ENCODE measurements around the gene MAGEA6.

The MAGEA6 gene

DNA sequence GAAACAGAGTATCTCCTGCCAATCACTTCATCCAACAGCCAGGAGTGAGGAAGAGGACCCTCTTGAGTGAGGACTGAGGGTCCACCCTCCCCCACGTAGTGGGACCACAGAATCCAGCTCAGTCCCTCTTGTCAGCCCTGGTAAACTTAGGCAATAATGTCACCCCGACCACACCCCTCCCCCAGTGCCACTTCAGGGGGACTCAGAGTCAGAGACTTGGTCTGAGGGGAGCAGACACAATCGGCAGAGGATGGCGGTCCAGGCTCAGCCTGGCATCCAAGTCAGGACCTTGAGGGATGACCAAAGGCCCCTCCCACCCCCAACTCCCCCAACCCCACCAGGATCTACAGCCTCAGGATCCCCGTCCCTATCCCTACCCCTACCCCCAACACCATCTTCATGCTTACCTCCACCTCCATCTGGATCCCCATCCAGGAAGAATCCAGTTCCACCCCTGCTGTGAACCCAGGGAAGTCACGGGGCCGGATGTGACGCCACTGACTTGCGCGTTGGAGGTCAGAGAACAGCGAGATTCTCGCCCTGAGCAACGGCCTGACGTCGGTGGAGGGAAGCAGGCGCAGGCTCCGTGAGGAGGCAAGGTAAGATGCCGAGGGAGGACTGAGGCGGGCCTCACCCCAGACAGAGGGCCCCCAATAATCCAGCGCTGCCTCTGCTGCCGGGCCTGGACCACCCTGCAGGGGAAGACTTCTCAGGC is 36.1 kb downstream of the MAGEA6 start, which contains the start of the genes CSAG1 and MAGEA12:
Gene CSAG1 (minus strand): TSS at position 461 of the 715 bp plus-strand sequence. CDS start 1,261 bp downstream, outside the sequence.
Gene MAGEA12 (plus strand): TSS at position 497 of the 715 bp plus-strand sequence. CDS start 2,405 bp downstream, outside the sequence.
- DNase-seq = no peak

DNA sequence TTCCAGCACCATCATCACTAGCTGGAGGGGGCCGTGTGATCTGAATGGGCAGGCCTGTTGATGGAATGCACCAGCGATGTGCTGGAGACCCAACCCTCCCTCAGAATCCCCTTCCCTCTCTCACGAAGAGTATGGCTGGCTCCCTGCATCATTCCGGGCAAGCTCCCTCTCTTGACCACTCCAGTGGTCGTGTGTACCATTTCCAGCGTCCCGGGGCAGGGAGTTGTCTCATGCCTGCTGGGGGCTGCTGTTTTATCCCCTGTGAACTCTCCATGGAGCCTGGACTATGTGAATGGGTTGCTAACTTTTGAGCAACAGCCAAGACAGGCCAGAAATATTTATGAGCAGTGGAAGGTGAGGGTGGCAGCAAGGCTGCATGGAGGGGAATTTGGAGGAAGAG is 44.1 kb downstream of the MAGEA6 start:
- DNase-seq = no peak
